CD4-positive, alpha-beta T cell treated with Interleukin-4 for 4 hours (primary cell): ENCODE results near the gene SRSF3.
"Not testable (repeated sequence)": the region's sequence is repeated elsewhere in the genome, so short reads cannot be mapped to it uniquely, and the experiment has no call there.

ENCODE experiments used
- DNase-seq: peaks from one replicate; pipeline ENCODE4 v3.0.0-alpha.2; 2020

SRSF3 gene

DNA sequence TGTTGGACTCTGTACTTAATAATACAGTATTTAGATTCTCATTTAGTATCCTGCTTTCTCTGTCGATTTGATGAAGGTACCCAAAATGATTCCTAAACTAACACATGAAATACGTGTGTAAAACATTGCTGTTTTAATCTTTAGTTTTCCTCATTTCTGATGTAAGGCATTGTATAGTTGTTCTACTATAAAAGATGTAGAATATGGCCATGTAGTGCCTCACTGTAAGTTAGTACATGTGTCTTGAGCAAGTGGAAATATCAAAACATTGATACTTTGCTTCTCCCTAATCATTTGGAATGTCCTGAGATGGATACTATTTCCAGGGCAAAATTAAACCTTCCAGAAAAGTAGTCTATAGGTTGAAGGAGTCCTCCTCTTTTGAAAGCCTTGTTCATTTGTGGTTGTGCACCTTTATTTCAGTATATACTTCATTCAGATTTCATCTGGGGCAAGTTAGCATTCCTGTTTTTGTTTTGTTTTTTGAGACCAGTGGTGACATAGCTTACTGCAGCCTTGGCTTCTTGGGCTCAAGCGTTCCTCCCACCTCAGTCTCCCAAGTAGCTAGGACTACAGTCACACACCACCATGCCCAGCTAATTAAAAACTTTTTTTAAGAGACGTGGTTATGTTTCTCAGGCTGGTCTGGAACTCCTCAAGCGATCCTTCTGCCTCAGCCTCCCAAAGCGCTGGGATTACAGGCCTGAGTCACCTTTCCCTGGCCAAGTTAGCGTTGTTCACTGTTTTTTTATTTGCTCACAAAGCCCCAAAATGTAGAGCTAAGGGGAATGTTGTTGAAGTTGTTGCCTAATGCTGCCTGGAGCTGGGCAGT, 11.6 kb downstream of the SRSF3 start:
- DNase-seq, result no peak

DNA sequence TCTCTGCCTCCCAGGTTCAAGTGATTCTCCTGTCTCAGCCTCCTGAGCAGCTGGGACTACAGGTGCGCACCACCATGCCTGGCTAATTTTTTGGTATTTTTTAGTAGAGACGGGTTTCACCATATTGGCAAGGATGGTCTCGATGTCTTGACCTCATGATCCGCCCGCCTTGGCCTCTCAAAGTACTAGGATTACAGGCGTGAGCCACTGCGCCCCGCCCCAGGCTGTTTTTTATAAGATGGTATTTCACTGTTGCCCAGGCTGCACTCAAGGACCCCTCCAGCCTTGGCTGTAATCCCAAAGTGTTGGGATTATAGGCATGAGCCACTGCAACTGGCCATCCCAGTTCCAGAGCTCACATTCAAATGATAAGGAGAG, 13.1 kb downstream of the SRSF3 start:
- DNase-seq, result not testable (repeated sequence)

DNA sequence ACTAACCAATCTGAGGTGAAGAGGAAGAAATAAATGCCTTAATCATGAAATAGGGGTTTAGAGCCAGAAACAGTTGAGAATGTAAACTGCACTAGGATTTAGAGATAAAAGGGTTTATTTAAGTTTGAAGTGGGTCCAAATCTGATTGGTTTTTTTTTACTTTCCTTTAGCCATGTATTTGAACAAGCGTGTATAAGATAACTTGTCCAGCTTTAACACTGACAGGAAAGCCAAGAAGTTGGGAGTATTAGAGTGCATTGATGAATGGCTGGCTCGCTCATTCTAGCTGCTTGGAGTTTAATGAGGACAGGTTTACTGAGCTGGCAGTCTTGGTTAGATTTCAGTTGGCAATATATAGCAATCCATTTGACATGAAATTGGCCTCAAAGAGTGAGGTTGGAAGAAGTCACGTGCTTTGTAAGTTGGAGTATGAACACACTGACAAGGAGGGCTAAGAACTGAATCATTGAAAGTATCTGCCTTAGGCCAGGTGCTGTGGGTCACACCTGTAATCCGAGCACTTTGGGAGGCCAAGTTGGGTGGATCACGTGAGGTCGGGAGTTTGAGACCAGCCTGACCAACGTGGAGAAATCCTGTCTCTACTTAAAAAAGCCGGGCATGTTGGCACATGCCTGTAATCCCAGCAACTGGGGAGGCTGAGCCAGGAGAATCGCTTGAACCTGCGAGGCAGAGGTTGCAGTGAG, 13.7 kb downstream of the SRSF3 start:
- DNase-seq, result no peak

DNA sequence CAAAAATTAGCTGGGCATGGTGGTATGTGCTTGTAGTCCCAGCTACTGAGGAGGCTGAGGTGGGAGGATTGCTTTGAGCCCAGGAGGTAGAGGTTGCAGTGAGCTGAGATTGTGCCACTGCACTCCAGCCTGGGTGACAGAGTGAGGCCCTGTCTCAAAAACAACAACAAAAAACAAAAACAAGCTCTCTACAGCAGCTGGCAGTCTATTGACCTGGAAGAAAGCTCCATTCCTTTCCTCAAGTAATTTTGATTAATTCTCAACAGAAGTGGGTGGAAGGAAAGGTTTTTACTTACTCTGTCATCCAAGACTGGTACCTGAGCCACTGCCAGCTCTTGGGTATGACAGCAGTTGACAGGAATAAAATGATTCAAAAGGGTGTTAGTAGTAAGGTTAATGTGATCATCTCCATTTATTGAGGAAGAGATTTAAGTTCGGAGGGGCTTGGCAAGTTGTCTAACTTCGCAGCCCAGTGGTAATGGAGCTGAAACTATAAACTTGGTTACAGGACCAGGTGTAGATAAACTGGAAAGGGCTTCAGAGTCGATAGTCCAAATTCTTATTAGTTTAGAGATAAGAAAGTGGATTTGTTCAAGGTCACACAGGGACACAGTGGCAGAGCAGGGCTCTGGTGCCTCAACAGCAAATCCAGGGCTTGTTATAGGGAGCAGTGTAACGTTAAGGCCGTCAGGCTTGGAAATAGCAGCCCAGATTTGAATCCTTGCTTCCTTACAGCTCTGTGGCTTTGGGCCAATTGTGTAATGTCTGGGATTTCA, 14.8 kb downstream of the SRSF3 start:
- DNase-seq, result no peak

DNA sequence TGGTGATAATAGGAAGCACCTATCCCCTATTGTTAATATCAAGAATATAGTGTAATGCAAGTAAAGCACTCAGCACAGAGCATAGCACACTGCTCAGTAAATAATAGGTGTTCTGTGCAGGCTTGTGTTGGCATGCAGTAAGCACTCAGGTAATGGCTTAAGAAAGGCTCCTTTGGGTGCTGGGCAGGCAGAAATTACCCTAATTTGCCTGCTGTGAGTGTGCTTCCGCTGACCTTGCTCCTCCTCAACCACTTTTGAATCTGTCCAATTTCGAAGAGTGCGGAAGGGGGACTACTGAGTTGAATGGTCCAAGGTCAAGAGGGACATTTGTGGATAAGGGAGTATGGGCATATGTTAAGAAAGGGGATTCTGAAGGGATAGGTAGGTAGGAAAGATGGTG, 15.4 kb downstream of the SRSF3 start:
- DNase-seq, result no peak

DNA sequence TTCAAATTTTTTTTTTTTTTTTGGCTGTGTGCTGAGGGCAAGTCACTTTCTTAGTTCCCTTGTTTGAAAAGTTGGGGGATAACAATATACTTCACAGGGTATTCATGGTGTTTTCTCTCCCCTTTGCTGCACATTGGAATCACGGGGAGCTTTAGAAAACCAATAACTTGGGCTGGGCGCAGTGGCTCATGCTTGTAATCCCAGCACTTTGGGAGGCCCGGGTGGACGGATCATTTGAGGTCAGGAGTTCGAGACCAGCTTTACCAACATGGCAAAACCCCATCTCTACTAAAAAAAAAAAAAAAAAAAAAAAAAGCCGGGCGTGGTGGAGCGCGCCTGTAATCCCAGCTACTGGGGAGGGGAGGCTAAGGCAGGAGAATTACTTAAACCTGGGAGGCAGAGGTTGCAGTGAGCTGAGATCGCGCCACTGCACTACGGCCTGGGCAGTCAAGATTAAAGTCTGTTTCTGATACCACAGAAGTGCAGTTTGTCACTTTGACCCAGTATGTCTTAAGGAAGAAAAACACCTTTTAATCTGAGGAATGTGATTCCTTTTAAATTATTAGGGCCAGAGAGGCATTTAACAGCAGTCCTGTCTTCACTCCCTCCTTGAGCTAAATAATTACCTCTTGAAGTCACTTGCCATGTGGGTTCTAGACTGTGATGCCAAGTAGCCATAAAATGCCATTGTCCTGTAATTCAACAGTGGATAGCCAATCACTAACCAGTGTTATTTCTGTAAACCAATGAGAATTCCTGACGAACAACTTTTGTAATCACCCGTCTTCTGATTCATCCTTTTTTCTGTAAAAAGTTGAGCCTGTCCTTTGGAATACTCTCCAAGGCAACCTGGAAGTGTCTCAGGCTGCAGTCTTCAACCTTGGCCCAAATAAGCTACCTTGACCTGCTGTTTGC, 16.1 kb downstream of the SRSF3 start:
- DNase-seq, result no peak

DNA sequence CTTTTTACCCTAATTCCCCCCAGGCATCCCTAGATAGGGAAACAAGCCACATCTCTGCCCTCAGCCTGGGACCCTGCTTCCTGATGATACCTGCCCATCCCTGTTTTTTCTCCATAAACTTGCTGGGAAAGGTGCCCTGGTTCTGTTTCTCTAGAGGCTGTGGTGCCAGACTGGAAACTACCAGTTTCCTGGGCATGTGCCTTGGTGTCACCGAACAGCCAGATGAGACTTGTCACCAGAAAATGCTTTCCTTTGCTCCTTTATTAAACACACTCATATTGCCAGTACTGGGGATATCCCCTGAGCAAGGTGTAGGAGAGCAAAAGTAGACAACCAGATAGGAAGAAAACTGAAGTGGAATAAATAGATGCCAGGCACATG, 16.8 kb downstream of the SRSF3 start:
- no peak for DNase-seq

DNA sequence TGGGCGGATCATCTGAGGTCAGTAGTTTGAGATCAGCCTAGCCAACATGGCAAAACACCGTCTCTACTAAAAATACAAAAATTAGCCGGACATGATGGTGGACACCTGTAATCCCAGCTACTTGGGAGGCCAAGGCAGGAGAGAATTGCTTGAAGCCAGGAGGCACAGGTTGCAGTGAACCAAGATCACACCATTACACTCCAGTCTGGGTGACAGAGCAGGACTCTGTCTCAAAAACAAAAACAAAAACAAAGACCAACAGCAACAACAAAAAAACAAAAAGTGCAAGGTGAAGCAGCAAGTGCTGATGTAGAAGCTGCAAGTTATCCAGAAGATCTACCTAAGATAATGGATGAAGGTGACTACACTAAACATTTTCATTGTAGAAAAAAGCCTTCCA, 17.5 kb downstream of the SRSF3 start:
- DNase-seq, result not testable (repeated sequence)

DNA sequence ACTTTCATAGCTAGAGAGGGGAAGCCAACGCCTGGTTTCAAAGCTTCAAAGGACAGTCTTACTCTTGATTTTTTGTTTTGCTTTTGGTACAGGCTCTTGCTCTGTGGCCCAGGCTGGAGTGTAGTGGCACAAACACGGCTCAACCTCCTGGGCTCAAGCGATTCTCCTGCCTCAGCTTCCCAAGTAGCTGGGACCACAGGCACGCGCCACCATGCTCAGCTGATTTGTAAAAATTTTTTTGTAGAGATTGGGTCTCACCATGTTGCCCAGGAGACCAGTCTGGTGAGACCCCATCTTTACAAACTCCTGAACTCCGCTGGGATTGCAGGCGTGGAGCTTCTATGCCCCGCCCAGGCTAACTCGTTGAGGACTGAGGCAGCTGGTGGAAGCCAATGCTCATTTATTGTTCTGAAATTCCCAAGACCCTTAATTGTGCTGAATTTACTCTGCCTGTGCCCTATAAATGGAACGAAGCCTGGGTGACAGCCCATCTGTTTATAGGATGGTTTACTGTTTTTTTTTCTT, 18.0 kb downstream of the SRSF3 start:
- DNase-seq, result no peak

DNA sequence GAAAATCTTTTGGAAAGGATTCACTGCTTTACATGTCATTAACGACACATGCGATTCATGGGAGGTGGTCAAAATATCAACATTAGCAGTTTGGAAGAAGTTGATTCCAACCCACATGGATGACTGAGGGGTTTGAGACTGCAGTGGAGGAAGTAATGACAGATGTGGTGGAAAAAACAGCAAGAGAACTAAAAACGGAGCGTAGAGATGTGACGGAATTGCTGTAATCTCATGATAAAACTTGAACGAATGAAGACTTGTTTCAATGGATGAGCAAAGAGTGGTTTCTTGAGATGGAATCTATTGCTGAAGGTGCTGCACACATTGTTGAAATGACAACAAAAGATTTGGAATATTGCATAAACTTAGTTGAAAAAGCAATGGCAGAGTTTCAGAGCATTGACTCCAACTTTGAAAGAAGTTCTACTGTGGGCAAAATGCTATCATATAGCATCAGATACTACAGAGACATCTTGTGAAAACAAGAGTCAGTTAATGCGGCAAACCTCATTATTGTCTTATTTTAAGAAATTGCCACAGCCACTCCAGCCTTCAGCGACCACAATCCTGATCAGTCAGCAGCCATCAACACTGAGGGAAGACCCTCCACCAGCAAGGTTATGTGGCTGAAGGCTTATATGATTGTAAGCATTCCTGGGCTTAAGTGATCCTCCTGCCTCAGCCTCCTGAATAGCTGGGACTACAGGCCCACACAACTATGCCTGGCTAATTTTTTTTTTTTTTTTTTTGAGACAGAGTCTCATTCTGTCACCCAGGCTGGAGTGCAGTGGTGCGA, 19.2 kb downstream of the SRSF3 start:
- DNase-seq, result no peak

DNA sequence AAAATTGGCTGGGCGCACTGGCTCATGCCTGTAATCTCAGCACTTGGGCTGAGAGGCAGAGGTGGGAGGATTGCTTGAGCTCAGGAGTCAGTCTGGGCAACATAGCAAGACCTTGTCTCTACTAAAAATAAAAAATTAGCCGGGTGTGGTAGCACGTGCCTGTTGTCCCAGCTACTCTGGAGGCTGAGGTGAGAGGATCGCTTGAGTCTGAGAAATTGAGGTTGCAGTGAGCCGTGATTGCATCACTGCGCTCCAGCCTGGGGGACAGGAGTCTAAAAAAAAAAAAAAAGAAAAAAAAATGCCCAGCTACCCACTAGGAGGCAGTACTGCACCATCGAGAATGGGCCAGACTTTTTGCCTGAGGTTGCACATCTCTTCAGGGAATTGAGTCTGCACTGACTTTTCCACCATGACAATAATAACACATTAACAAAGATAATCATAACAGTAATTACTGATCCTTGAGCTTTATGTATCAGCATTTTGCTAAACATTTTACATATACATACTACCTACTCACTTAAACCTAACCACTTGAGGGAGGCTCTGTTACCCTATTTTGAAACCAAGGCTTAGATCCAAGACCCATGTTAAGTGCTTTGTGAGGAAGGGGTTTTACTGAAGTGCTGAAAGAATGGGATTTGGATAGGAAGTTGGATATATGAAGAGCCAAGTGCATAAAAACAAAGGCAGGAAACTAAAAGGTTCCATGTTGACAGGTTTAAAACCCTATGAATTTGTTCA, 21.0 kb downstream of the SRSF3 start:
- peak; percentile 46 for DNase-seq

DNA sequence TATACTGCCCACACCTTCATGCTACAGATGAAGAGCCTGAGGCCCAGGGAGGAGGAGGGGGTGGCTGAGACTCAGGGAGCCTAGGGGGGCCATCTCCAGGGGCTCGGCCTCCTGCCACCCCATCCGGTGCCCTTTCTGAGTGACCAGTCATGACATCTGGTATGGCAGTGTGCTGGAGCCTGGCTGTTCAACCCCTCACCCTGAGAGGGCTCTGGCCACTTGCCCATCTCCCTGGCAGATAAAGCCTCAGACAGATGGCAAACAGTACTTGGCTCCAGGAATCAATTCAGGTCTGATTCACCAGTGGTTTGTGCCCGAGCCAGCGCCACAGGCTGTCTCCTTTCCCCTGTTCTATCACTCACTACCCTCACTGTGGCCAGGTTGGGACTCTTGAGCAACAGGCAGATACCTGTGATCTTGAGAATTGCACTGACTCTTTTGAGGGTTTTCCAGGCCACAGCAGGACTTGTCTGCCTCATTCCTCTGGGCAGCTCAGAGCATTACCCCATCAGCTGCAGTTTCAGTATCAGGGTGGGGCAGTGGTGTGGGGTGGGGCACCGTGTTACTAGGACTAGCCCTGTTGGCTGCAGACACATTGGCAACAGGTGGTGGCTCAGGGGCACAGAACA, 22.8 kb downstream of the SRSF3 start:
- no peak for DNase-seq

DNA sequence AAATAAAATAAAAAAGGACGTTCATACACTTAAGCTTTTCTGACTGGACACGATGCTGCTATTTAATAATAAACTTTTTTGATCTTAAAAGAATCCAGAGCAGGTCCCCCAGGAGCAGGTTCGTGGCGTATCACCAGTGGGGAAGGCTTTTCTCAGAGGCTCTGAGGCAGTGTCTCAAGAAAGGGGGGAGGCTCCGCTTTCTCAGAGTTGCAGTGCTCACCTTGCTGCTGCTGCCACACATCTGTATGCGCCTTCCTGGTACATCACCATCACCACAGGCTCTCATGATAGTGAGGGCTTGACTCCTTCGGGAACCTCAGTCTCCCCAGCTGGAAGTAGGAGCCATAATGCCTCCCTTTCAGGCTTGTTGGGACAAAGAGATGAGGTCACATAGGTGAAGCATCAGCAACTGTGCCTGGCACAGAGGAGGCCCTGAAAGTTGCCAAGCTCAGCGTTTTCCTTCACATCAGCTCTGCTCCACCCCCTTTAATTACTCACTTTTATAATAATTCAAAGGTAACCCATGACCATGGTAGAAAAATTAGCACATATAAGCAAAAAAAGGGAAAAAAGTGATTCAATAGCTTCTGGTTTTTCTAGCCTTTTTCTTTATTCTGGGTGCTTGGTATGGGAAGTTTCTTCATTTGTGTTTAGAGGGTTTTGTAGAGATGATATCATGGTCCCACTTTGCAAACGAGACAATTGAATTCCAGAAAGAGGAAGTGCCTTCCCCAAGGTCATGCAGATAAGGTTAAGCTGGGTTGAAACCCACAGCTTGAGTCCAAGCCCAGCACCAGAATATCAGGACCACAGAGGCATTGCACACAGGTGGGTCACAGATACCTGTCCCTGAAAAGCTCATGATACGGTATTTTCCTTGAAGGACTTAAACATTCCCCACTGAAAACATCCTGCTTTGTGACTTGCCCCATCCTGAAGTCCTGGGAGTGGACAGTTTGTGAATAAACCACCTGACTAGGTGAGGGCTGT, 24.5 kb downstream of the SRSF3 start:
- no peak for DNase-seq

DNA sequence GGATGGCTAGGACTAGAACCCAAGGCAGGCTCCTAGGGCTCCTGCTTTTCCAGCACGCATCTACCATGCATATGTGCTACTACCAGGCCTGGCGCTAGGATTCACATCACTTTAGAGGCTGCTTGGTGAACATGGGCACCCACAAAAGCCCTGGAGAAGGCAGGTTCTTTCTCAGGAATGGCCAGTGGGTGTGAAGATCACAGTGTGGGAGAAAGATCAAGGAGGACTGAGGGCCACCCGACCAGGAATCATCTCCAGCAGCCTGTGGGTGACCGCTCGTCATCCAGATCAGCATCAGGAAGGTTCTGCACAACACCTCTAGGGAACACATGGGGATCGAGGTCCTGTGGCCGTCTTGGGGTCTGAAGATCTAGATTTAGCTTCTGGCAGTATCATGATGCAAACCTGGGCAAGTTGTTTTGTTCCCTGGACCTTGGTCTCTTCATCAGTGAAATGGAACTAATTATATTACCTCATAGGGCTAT, 27.3 kb downstream of the SRSF3 start:
- DNase-seq, result no peak

DNA sequence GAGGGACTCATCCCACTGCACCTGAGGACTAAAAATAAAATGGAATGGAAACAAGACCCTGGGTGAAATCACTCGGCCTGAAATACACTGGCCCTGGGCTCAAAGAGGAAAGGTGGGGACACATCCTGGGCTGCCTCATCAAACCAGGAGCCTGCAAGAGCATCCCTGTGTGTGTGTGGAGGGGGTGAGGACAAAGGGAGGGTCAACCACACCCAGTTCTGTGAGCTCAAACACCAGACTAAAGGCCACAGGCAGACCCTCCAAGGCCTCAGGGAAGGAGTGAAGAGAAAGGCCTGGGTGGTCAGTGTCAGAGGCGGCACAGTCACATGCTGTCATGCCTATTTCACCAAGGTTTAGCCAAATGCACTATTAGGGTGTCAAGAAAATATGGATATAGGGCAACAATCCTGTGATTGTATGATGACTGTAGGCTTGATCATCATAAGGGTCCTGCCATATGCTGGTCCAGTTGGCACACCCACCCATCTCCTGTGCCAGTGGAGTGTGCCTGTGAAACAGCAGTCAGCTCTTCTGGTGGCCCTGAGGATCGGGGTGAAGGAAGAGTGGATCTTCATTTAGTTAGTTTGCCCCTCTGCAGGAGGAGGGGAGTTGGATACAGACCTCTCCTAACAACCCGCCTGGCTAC, 28.9 kb downstream of the SRSF3 start:
- no peak for DNase-seq

DNA sequence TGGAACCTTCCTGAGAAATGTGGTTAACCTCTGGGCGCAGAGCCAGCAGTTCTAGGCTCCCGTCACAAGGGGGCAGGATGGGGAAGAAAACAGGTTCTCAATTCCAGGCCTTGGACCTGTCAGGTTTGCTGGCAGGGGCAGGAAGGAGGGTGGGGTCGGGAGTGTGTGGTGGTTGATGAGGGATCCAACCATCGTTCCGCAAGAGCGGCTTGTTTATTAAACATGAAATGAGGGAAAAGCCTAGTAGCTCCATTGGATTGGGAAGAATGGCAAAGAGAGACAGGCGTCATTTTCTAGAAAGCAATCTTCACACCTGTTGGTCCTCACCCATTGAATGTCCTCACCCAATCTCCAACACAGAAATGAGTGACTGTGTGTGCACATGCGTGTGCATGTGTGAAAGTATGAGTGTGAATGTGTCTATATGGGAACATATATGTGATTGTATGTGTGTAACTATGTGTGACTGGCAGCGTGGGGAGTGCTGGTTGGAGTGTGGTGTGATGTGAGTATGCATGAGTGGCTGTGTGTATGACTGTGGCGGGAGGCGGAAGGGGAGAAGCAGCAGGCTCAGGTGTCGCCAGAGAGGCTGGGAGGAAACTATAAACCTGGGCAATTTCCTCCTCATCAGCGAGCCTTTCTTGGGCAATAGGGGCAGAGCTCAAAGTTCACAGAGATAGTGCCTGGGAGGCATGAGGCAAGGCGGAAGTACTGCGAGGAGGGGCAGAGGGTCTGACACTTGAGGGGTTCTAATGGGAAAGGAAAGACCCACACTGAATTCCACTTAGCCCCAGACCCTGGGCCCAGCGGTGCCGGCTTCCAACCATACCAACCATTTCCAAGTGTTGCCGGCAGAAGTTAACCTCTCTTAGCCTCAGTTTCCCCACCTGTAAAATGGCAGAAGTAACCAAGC, 29.6 kb downstream of the SRSF3 start:
- DNase-seq, result peak; percentile 71
